ENCODE results near the gene CYP27B1. TPM values are rescaled to one million over a fixed set of nuclear protein-coding genes. Genes with fewer than 3 reads are reported as not detected.
"Not testable (repeated sequence)": the region's sequence is repeated elsewhere in the genome, so short reads cannot be mapped to it uniquely, and the experiment has no call there.

The CYP27B1 gene
- total and polyA plus RNA-seq, 2 experiments from 2014 or later = 1.1 to 2.7 TPM

DNA sequence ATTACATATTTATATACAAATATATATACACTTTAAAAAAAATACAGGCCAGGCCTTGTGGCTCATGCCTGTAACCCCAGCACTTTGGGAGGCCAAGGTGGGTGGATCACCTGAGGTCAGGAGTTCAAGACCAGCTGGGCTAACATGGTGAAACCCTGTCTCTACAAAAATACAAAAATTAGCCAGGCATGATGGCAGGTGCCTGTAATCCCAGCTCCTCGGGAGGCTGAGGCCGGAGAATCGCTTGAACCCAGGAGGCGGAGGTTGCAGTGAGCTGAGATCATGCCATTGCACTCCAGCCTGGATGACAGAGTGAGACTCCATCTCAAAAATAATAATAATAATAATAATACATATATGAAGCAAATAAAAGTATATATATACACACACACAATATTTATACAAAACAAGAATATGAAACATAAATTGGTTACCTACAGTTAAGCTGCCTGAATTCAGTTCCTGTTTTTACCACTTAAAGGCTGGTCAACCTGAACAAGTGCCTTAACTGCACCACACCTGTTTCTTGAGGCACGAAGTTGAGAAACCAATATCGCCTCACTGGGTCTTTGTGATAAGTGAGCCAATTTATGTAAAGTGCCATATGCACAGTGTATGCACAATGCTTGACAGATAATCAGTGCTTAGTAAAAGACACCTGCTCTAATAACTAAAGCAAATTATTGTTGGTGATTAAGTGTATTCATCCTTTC lies 51.7 kb downstream of the CYP27B1 start:
- H3K79me2 ChIP-seq (replicated peaks; ENCODE audit: insufficient read depth); H3K4me3 ChIP-seq; H3K4me2 ChIP-seq; H3K36me3 ChIP-seq (ENCODE audit: insufficient read depth); DNase-seq (ENCODE audit: low spot score); H4K20me1 ChIP-seq (replicated peaks; ENCODE audit: insufficient read depth); H3K9me3 Mint-ChIP-seq; H3K9me2 ChIP-seq (ENCODE audit: insufficient read depth); H2AFZ ChIP-seq; H3K27ac ChIP-seq (ENCODE audit: low read depth); H3K27me3 ChIP-seq (ENCODE audit: insufficient read depth); H3K4me1 Mint-ChIP-seq; H3K27me3 Mint-ChIP-seq (ENCODE audit: insufficient read depth, low read depth, poor library complexity); ATAC-seq; H3K4me1 ChIP-seq (ENCODE audit: insufficient read depth); H3K27ac Mint-ChIP-seq; H3F3A ChIP-seq (replicated peaks; ENCODE audit: low read depth); H3K4me3 Mint-ChIP-seq: not testable (repeated sequence)
- H3K36me3 Mint-ChIP-seq (ENCODE audit: low read depth) = peaks cover 19% of the 10 kb centered on the region

DNA sequence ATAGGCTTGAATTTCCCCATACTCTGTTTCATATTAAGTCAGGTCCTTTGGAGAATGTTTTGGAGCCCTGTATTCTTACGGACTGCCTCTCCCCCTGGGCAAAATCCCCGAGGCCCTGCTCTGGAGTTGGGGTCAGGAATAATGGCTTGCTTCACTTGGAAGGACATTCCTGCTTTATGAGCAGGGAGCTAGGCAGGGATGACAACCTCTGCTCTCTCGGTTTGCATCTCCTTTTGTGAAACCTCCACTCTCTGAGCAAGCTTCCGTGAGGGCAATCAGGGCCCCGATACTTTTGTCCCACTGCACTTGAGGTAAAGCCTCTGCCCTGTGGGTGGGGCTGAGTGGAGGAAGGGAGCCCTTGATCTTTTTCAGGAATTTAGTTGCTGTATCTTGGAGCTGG lies 53.7 kb downstream of the CYP27B1 start:
- no peak overlapping the region for H2AFZ ChIP-seq
- Mint-ChIP-seq H3K9me3 (no peaks in the 10 kb centered on the region), H3K27me3 (ENCODE audit: insufficient read depth, low read depth, poor library complexity) (peaks cover 1% of the 10 kb centered on the region), H3K27ac (no peak overlapping the region), H3K4me3 (no peak overlapping the region), H3K4me1 (no peaks in the 10 kb centered on the region), H3K36me3 (ENCODE audit: low read depth) (peaks cover 8% of the 10 kb centered on the region)
- DNase-seq (ENCODE audit: low spot score) = no peak
- H4K20me1 ChIP-seq (replicated peaks; ENCODE audit: insufficient read depth) = peaks cover 4% of the 10 kb centered on the region; the same call in 1 of the 2 replicates
- H3K4me2 ChIP-seq = no peak overlapping the region
- H3K36me3 ChIP-seq (ENCODE audit: insufficient read depth) = no peaks in the 10 kb centered on the region
- H3K4me3 ChIP-seq = no peak overlapping the region
- no peaks in the 10 kb centered on the region for H3K4me1 ChIP-seq (ENCODE audit: insufficient read depth)
- H3K79me2 ChIP-seq (replicated peaks; ENCODE audit: insufficient read depth) = no peaks in the 10 kb centered on the region
- no peak for ATAC-seq
- H3F3A ChIP-seq (replicated peaks; ENCODE audit: low read depth) = no peaks in the 10 kb centered on the region
- H3K9me2 ChIP-seq (ENCODE audit: insufficient read depth) = no peaks in the 10 kb centered on the region
- H3K27ac ChIP-seq (ENCODE audit: low read depth) = no peak overlapping the region
- no peaks in the 10 kb centered on the region for H3K27me3 ChIP-seq (ENCODE audit: insufficient read depth)
- TF ChIP-seq POLR2AphosphoS5 (IDR thresholded peaks at IDR 0.05; ENCODE audit: low read depth) (no peak), REST (IDR thresholded peaks at IDR 0.05; ENCODE audit: unreplicated experiment) (no peak), ZNF331 (CRISPR knock-in tag; IDR thresholded peaks at IDR 0.05; ENCODE audit: low read depth) (no peak), STAT1 (IDR thresholded peaks at IDR 0.05; ENCODE audit: unreplicated experiment) (no peak), ZNF114 (CRISPR knock-in tag; IDR thresholded peaks at IDR 0.05) (no peak), NANOG (IDR thresholded peaks at IDR 0.05; ENCODE audit: borderline replicate concordance) (no peak), EZH2 (IDR thresholded peaks at IDR 0.05; ENCODE audit: low read depth, unreplicated experiment) (no peak), CREB1 (CRISPR knock-in tag; IDR thresholded peaks at IDR 0.05; ENCODE audit: low read depth) (no peak)
- TF ChIP-seq, protein P1, sequence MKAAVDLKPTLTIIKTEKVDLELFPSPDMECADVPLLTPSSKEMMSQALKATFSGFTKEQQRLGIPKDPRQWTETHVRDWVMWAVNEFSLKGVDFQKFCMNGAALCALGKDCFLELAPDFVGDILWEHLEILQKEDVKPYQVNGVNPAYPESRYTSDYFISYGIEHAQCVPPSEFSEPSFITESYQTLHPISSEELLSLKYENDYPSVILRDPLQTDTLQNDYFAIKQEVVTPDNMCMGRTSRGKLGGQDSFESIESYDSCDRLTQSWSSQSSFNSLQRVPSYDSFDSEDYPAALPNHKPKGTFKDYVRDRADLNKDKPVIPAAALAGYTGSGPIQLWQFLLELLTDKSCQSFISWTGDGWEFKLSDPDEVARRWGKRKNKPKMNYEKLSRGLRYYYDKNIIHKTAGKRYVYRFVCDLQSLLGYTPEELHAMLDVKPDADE (IDR thresholded peaks at IDR 0.05) = no peak
- TF ChIP-seq, protein P2, sequence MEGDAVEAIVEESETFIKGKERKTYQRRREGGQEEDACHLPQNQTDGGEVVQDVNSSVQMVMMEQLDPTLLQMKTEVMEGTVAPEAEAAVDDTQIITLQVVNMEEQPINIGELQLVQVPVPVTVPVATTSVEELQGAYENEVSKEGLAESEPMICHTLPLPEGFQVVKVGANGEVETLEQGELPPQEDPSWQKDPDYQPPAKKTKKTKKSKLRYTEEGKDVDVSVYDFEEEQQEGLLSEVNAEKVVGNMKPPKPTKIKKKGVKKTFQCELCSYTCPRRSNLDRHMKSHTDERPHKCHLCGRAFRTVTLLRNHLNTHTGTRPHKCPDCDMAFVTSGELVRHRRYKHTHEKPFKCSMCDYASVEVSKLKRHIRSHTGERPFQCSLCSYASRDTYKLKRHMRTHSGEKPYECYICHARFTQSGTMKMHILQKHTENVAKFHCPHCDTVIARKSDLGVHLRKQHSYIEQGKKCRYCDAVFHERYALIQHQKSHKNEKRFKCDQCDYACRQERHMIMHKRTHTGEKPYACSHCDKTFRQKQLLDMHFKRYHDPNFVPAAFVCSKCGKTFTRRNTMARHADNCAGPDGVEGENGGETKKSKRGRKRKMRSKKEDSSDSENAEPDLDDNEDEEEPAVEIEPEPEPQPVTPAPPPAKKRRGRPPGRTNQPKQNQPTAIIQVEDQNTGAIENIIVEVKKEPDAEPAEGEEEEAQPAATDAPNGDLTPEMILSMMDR (conservative IDR thresholded peaks at IDR 0.05; ENCODE audit: low read depth in 2 of 2) = no peak
